HepG2 (cell line): ENCODE data around the gene CHID1. TPM values are rescaled to one million over a fixed set of nuclear protein-coding genes. Genes with fewer than 3 reads are reported as not detected.

Source experiments
- ATAC-seq: fragments of 200-7000 bp; cut with Tn5 transposase; 3 replicates; pipeline ENCODE4 v1.9.1; 2020; ENCODE audit warnings: mild to moderate bottlenecking, moderate library complexity
- BruUV-seq: library from RNA; stranded (reverse); fragments of 400-500 nt; replicated peaks from 2 replicates; lab custom pipeline; 2021; lab: Mats Ljungman, UMichigan
- CTCF ChIA-PET: fragments of 300-600 bp; formaldehyde crosslinking; extraction: SDS; loops from one replicate; lab custom pipeline; 2021; ENCODE audit warnings: low total read pairs, inconsistent platforms, low intra/inter-chr PET ratio; lab: Yijun Ruan, JAX
- POLR2A ChIA-PET: fragments of 350-600 bp; sonication (Branson Sonifier 250); formaldehyde crosslinking; loops from one replicate; lab custom pipeline; 2020; ENCODE audit warnings: antibody characterized with exemption, inconsistent platforms; lab: Yijun Ruan, JAX
- DNase-seq: peaks from one replicate; pipeline ENCODE4 v3.0.0-alpha.2; 2015; ENCODE audit warnings: low spot score
- FAIRE-seq: peaks from 3 replicates; lab custom pipeline; 2011; peaks lifted over from hg19 to GRCh38; lab: Jason Lieb, UNC
- H2AFZ ChIP-seq: one replicate; pipeline ENCODE4 v1.6.1; 2011; ENCODE audit warnings: low read length, inconsistent platforms
- H3K27ac ChIP-seq: fragments of 300-600 bp; 3 replicates; pipeline ENCODE4 v1.8.0; 2011; ENCODE audit warnings: mixed run types, mild to moderate bottlenecking, mixed read lengths, low read length, inconsistent platforms; ENCODE audit not compliant: insufficient read depth; ENCODE audit errors: extremely low read length
- H3K27me3 ChIP-seq, 2 experiments: fragments of 200-600 bp in 1 of 2; 2 replicates in 1 of 2; 3 replicates in 1 of 2; pipeline versions ENCODE4 v1.6.0 to v1.8.0; 2011; ENCODE audit warnings: low read length in 2 of 2, mild to moderate bottlenecking in 2 of 2, moderate library complexity in 2 of 2, inconsistent platforms in 1 of 2; ENCODE audit not compliant: insufficient read depth in 2 of 2, control insufficient read depth in 1 of 2
- H3K36me3 ChIP-seq, 2 experiments: fragments of 200-600 bp in 1 of 2; replicated peaks in 1 of 2; 2 replicates in 1 of 2; 3 replicates in 1 of 2; pipeline versions ENCODE4 v1.5.1 to v1.8.0; 2011; ENCODE audit warnings: low read length in 2 of 2, inconsistent platforms in 1 of 2; ENCODE audit not compliant: insufficient read depth in 2 of 2, control insufficient read depth in 1 of 2
- H3K4me1 ChIP-seq: 2 replicates; pipeline ENCODE4 v1.5.1; 2012; ENCODE audit warnings: low read length, inconsistent platforms; ENCODE audit not compliant: insufficient read depth
- H3K4me2 ChIP-seq: 2 replicates; pipeline ENCODE4 v1.6.0; 2011; ENCODE audit warnings: low read depth, low read length, inconsistent platforms
- H3K4me3 ChIP-seq, 3 experiments: fragments of 200-600 bp in 1 of 3; sonication (generic), shearing (Covaris generic) in 1 of 3; replicated peaks in 1 of 3; 2 replicates each; pipeline ENCODE4 v1.5.1; 2011 to 2016; ENCODE audit warnings: low read length in 3 of 3, inconsistent platforms in 2 of 3, low read depth in 2 of 3, mild to moderate bottlenecking in 2 of 3, control low read depth in 1 of 3, mixed read lengths in 1 of 3; ENCODE audit not compliant: insufficient read depth in 1 of 3
- H3K79me2 ChIP-seq: one replicate; pipeline ENCODE4 v1.6.1; 2011; ENCODE audit warnings: low read length, inconsistent platforms; ENCODE audit not compliant: insufficient read depth
- H3K9ac ChIP-seq: 2 replicates; pipeline ENCODE4 v1.6.0; 2011; ENCODE audit warnings: mild to moderate bottlenecking, low read depth, low read length, inconsistent platforms; ENCODE audit not compliant: insufficient read depth
- H3K9me3 ChIP-seq: 2 replicates; pipeline ENCODE4 v1.5.1; 2012; ENCODE audit warnings: mild to moderate bottlenecking, low read length
- H4K20me1 ChIP-seq: 2 replicates; pipeline ENCODE4 v1.6.0; 2011; ENCODE audit warnings: inconsistent platforms, mild to moderate bottlenecking, low read length, moderate library complexity; ENCODE audit not compliant: insufficient read depth
- CCAR2 ChIP-seq: fragments of 200-400 bp; formaldehyde crosslinking; optimal IDR thresholded peaks from 2 replicates; pipeline ENCODE3; 2018; ENCODE audit warnings: low read depth, mild to moderate bottlenecking, low read length, moderate library complexity
- ETV5 ChIP-seq: IDR thresholded peaks from 2 replicates; pipeline ENCODE4 v1.6.1; 2018; ENCODE audit warnings: missing biosample characterization, missing genetic modification reagents, inconsistent platforms, borderline replicate concordance
- GATAD2A ChIP-seq: IDR thresholded peaks from 2 replicates; pipeline ENCODE4 v1.6.1; 2016
- HNF4A ChIP-seq: sonication (generic); formaldehyde crosslinking; IDR thresholded peaks from 2 replicates; pipeline ENCODE4 v1.4.0; 2020; ENCODE audit warnings: missing genetic modification reagents
- HOXA3 ChIP-seq: sonication (generic); formaldehyde crosslinking; IDR thresholded peaks from 2 replicates; pipeline ENCODE4 v1.5.0; 2020; ENCODE audit warnings: missing genetic modification reagents
- MED1 ChIP-seq: sonication (generic); formaldehyde crosslinking; IDR thresholded peaks from 2 replicates; pipeline ENCODE4 v1.4.0; 2020; ENCODE audit warnings: missing genetic modification reagents
- PAXIP1 ChIP-seq: sonication (generic); formaldehyde crosslinking; conservative IDR thresholded peaks from 2 replicates; pipeline ENCODE4 v1.4.0; 2020; ENCODE audit warnings: mild to moderate bottlenecking, missing genetic modification reagents, moderate library complexity
- RBM22 ChIP-seq: fragments of 200-400 bp; formaldehyde crosslinking; optimal IDR thresholded peaks from 2 replicates; pipeline ENCODE3; 2017; ENCODE audit warnings: mild to moderate bottlenecking, low read length, moderate library complexity
- SUZ12 ChIP-seq: fragments of 150-350 bp; IDR thresholded peaks from 2 replicates; pipeline ENCODE4 v1.6.1; 2014; ENCODE audit warnings: low read depth, low read length
- ZMYM2 ChIP-seq: sonication (generic); formaldehyde crosslinking; IDR thresholded peaks from 2 replicates; pipeline ENCODE4 v1.8.0; 2022; ENCODE audit warnings: mild to moderate bottlenecking, missing genetic modification reagents
- ZNF263 ChIP-seq: sonication (generic); formaldehyde crosslinking; IDR thresholded peaks from 2 replicates; pipeline ENCODE4 v1.4.0; 2020; ENCODE audit warnings: missing genetic modification reagents
- WGBS: methylation state at CpG from one replicate; pipeline ENCODE4 v1.1.6; 2017; ENCODE audit warnings: low lambda C conversion rate; 5-methylcytosine and 5-hydroxymethylcytosine counted together
- in situ Hi-C: cut with HindIII; loops from 2 replicates; pipeline ENCODE4 v1.10.0; 2017; ENCODE audit warnings: low pct_unique_long_range_greater_than_20kb; ENCODE audit not compliant: extremely low pct_ligation_motif_present
- intact Hi-C: fragments of 100-400 bp; cut with micrococcal nuclease; formaldehyde crosslinking; loops from one replicate; pipeline ENCODE4 v1.10.0; 2022; ENCODE audit not compliant: unreplicated experiment
- polyA plus RNA-seq, 8 experiments: library from polyadenylated mRNA; depleted of rRNA in 3 of 8; stranded (reverse) in 7 of 8; unstranded in 1 of 8; fragments of >200 nt; fragmentation: Illumina TruSeq in 4 of 8; extraction: Trizol in 4 of 8; gene quantifications; 2 replicates each; pipeline versions ENCODE4 v1.2.1 to v1.2.3, GENCODE V29; 2011 to 2016; ENCODE audit warnings: low read depth in 4 of 8, missing spikeins in 1 of 8, mixed read lengths in 1 of 8; ENCODE audit not compliant: insufficient read depth in 1 of 8
- total RNA-seq, 5 experiments: library from RNA; depleted of rRNA; stranded (reverse); fragments of >200 nt; fragmentation: Illumina TruSeq; extraction: Trizol; gene quantifications; 2 replicates each; pipeline ENCODE4 v1.2.3, GENCODE V29; 2016; ENCODE audit warnings: low read depth in 1 of 5
- TF ChIP-seq, protein P1 (sequence below): sonication (generic); formaldehyde crosslinking; IDR thresholded peaks from 2 replicates; pipeline ENCODE4 v1.5.1; 2020; ENCODE audit warnings: mild to moderate bottlenecking, missing genetic modification reagents, moderate library complexity

Gene CHID1
- total and polyA plus RNA-seq, 2 of the 13 experiments (the other 11 are each of a cell fraction or from before 2014, with no cell fraction given): 65.1 to 93.6 TPM

GRCh38 chr11:937841-938261, 27.2 kb upstream of the CHID1 start (continued):
- no peak for TF ChIP-seq ETV5
- TF ChIP-seq, protein P1, sequence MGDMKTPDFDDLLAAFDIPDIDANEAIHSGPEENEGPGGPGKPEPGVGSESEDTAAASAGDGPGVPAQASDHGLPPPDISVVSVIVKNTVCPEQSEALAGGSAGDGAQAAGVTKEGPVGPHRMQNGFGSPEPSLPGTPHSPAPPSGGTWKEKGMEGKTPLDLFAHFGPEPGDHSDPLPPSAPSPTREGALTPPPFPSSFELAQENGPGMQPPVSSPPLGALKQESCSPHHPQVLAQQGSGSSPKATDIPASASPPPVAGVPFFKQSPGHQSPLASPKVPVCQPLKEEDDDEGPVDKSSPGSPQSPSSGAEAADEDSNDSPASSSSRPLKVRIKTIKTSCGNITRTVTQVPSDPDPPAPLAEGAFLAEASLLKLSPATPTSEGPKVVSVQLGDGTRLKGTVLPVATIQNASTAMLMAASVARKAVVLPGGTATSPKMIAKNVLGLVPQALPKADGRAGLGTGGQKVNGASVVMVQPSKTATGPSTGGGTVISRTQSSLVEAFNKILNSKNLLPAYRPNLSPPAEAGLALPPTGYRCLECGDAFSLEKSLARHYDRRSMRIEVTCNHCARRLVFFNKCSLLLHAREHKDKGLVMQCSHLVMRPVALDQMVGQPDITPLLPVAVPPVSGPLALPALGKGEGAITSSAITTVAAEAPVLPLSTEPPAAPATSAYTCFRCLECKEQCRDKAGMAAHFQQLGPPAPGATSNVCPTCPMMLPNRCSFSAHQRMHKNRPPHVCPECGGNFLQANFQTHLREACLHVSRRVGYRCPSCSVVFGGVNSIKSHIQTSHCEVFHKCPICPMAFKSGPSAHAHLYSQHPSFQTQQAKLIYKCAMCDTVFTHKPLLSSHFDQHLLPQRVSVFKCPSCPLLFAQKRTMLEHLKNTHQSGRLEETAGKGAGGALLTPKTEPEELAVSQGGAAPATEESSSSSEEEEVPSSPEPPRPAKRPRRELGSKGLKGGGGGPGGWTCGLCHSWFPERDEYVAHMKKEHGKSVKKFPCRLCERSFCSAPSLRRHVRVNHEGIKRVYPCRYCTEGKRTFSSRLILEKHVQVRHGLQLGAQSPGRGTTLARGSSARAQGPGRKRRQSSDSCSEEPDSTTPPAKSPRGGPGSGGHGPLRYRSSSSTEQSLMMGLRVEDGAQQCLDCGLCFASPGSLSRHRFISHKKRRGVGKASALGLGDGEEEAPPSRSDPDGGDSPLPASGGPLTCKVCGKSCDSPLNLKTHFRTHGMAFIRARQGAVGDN (CRISPR knock-in tag): 0 out of 2 replicates have a peak, but pooled peaks have one; percentile 13
- TF ChIP-seq ZMYM2 (CRISPR knock-in tag): no peak
- peak; percentile 54 for TF ChIP-seq RBM22
- no peak for TF ChIP-seq CCAR2
- TF ChIP-seq SUZ12: no peak

GRCh38 chr11:936199-936598, 25.6 kb upstream of the CHID1 start:
- peak; percentile 58 for DNase-seq
- peak; percentile 50; the same call in 1 of the 2 replicates for TF ChIP-seq MED1
- peak; percentile 63; the same call in 1 of the 2 replicates for TF ChIP-seq GATAD2A (CRISPR knock-in tag)
- 0 out of 2 replicates have a peak, but pooled peaks have one; percentile 22 for TF ChIP-seq PAXIP1 (CRISPR knock-in tag)
- TF ChIP-seq HOXA3: 0 out of 2 replicates have a peak, but pooled peaks have one; percentile 23
- TF ChIP-seq ZNF263 (CRISPR knock-in tag): peak; percentile 81
- peak; percentile 32; the same call in 1 of the 2 replicates for TF ChIP-seq HNF4A (CRISPR knock-in tag)

More at GRCh38 chr11:936199-936598, 25.6 kb upstream of the CHID1 start:
- intact Hi-C loops (loop anchor here (2.0 kb wide), 1 partner anchor 17 kb away; no protein-coding TSS in a partner anchor), in situ Hi-C loops (no loop called here)
- Histone ChIP-seq H3K4me2 (no peak overlapping the region), H3K27me3 (no peaks in the 10 kb centered on the region), H3K4me1 (peaks cover 91% of the 10 kb centered on the region), H3K27ac (peak overlapping the region; percentile 60), H3K9ac (no peak overlapping the region), H3K36me3 (peaks cover 0 to 15% of the 10 kb centered on the region in 2 experiments; a peak in 4 of 5 replicates), H2AFZ (no peak overlapping the region), H4K20me1 (peaks cover 28% of the 10 kb centered on the region; the same call in 1 of the 2 replicates), H3K4me3 (no peak overlapping the region), H3K9me3 (no peaks in the 10 kb centered on the region), H3K79me2 (peaks cover 86% of the 10 kb centered on the region)
- WGBS: 33% methylated on average over 3 of the region's 3 CpGs
- ChIA-PET POLR2A (interaction anchor here (1.4 to 2.7 kb wide), 2 partner anchors 11 to 16 kb away, joined by 4 to 27 read pairs; no protein-coding TSS in a partner anchor), CTCF (no interaction called here)
- FAIRE-seq: no peak
- ATAC-seq: peak; percentile 75
- BruUV-seq: no TSS peak
